Measurements from ENCODE around the gene WFDC1. TPM values are rescaled to one million over a fixed set of nuclear protein-coding genes. Genes with fewer than 3 reads are reported as not detected.

The WFDC1 gene
- total RNA-seq, 1 donor from 2014 or later, result not detected

- Mint-ChIP-seq H3K4me1 (no peaks in the 10 kb centered on the region), H3K27me3 (peaks cover 15% of the 10 kb centered on the region), H3K27ac (no peak overlapping the region), H3K36me3 (ENCODE audit: low read depth) (no peaks in the 10 kb centered on the region), H3K4me3 (no peak overlapping the region), H3K9me3 (no peaks in the 10 kb centered on the region)
- intact Hi-C loops (cut with micrococcal nuclease), result no loop called here
- CTCF ChIA-PET, result no interaction called here
- ATAC-seq (ENCODE audit: low read depth), result no peak
- POLR2A ChIA-PET, result no interaction called here
- no peak for DNase-seq
- no peak for TF ChIP-seq CTCF (IDR thresholded peaks at IDR 0.05)
These were observed 5.2 kb downstream of the WFDC1 start for GRCh38 chr16:84299734-84300440.

- peaks cover 2% of the 10 kb centered on the region for H3K27me3 Mint-ChIP-seq
- H3K4me3 Mint-ChIP-seq, result no peak overlapping the region
- H3K9me3 Mint-ChIP-seq, result no peaks in the 10 kb centered on the region
- H3K27ac Mint-ChIP-seq, result no peak overlapping the region
- no peaks in the 10 kb centered on the region for H3K4me1 Mint-ChIP-seq
- CTCF ChIA-PET, result no interaction called here
- intact Hi-C loops (cut with micrococcal nuclease), result no loop called here
- TF ChIP-seq CTCF (IDR thresholded peaks at IDR 0.05), result no peak
- H3K36me3 Mint-ChIP-seq (ENCODE audit: low read depth), result no peaks in the 10 kb centered on the region
- no peak for DNase-seq
- POLR2A ChIA-PET, result no interaction called here
- no peak for ATAC-seq (ENCODE audit: low read depth)
These were observed 7.7 kb downstream of the WFDC1 start for GRCh38 chr16:84302111-84302954.

GRCh38 chr16:84303023-84303422, 8.3 kb downstream of the WFDC1 start:
- intact Hi-C loops (cut with micrococcal nuclease), result no loop called here
- Mint-ChIP-seq H3K27me3 (peaks cover 5% of the 10 kb centered on the region), H3K36me3 (ENCODE audit: low read depth) (no peaks in the 10 kb centered on the region), H3K27ac (no peak overlapping the region), H3K4me3 (no peak overlapping the region), H3K9me3 (no peaks in the 10 kb centered on the region), H3K4me1 (no peaks in the 10 kb centered on the region)
- no peak for DNase-seq
- TF ChIP-seq CTCF (IDR thresholded peaks at IDR 0.05), result no peak
- CTCF ChIA-PET, result no interaction called here
- POLR2A ChIA-PET, result no interaction called here
- ATAC-seq (ENCODE audit: low read depth), result no peak

- TF ChIP-seq CTCF (IDR thresholded peaks at IDR 0.05), result no peak
- ChIA-PET CTCF (no interaction called here), POLR2A (no interaction called here)
- no peaks in the 10 kb centered on the region for H3K9me3 Mint-ChIP-seq
- H3K36me3 Mint-ChIP-seq (ENCODE audit: low read depth), result no peaks in the 10 kb centered on the region
- DNase-seq (no peak), ATAC-seq (ENCODE audit: low read depth) (no peak)
- H3K4me3 Mint-ChIP-seq, result no peak overlapping the region
- H3K27me3 Mint-ChIP-seq, result peaks cover 7% of the 10 kb centered on the region
- intact Hi-C loops (cut with micrococcal nuclease), result no loop called here
- H3K27ac Mint-ChIP-seq, result no peak overlapping the region
- no peaks in the 10 kb centered on the region for H3K4me1 Mint-ChIP-seq
These were observed 8.8 kb downstream of the WFDC1 start for GRCh38 chr16:84303516-84303915.

GRCh38 chr16:84306564-84306963, 11.9 kb downstream of the WFDC1 start:
- Mint-ChIP-seq H3K36me3 (ENCODE audit: low read depth) (no peaks in the 10 kb centered on the region), H3K9me3 (no peaks in the 10 kb centered on the region), H3K4me3 (no peak overlapping the region), H3K27me3 (peaks cover 18% of the 10 kb centered on the region), H3K4me1 (no peaks in the 10 kb centered on the region), H3K27ac (no peak overlapping the region)
- ATAC-seq (ENCODE audit: low read depth), result no peak
- intact Hi-C loops (cut with micrococcal nuclease), result loop anchor here (5.0 kb wide), 1 partner anchor 349 kb away; no protein-coding TSS in a partner anchor
- ChIA-PET CTCF (no interaction called here), POLR2A (no interaction called here)
- no peak for TF ChIP-seq CTCF (IDR thresholded peaks at IDR 0.05)
- no peak for DNase-seq

All from activated B cell treated with CpG ODN at 0.5 μM for 24 hours (primary cell).